Heart left ventricle (tissue), 16 donors: ENCODE measurements around the gene HSPA1B. TPM values are rescaled to one million over a fixed set of nuclear protein-coding genes. Genes with fewer than 3 reads are reported as not detected.

Source experiments
- ATAC-seq, 4 donors: fragments of 200-7000 bp; cut with Tn5 transposase; one replicate each; pipeline ENCODE4 v1.9.1; 2020 to 2022; ENCODE audit warnings: moderate library complexity in 4 of 4, mild to moderate bottlenecking in 3 of 4, moderate number of reproducible peaks in 1 of 4
- DNase-seq, 5 donors: peaks; one replicate each; pipeline ENCODE4 v3.0.0-alpha.2; 2020
- H3K27ac ChIP-seq, 12 donors: fragments of 200-600 bp; sonication (generic) in 4 of 12; one replicate each; pipeline versions ENCODE4 v1.5.0 to v1.8.0; 2016 to 2022; ENCODE audit warnings: mild to moderate bottlenecking in 2 of 12
- H3K27me3 ChIP-seq, 9 donors: fragments of 200-600 bp; sonication (generic) in 2 of 9; one replicate each; pipeline versions ENCODE4 v1.5.1 to v1.8.0; 2016 to 2022; ENCODE audit warnings: mild to moderate bottlenecking in 3 of 9
- H3K36me3 ChIP-seq, 9 donors: fragments of 200-600 bp; sonication (generic) in 2 of 9; one replicate each; pipeline versions ENCODE4 v1.5.0 to v1.8.0; 2018 to 2022; ENCODE audit warnings: mild to moderate bottlenecking in 2 of 9
- H3K4me1 ChIP-seq, 12 donors: fragments of 200-600 bp; sonication (generic) in 4 of 12; one replicate each; pipeline versions ENCODE4 v1.5.0 to v1.8.0; 2016 to 2022; ENCODE audit warnings: mild to moderate bottlenecking in 3 of 12
- H3K4me3 ChIP-seq, 12 donors: fragments of 200-600 bp; sonication (generic) in 4 of 12; one replicate each; pipeline versions ENCODE4 v1.5.0 to v1.8.0; 2017 to 2022; ENCODE audit warnings: mild to moderate bottlenecking in 9 of 12, moderate library complexity in 4 of 12
- H3K9me3 ChIP-seq, 12 donors: fragments of 200-600 bp; sonication (generic) in 4 of 12; one replicate each; pipeline versions ENCODE4 v1.5.0 to v1.8.0; 2016 to 2022; ENCODE audit warnings: mild to moderate bottlenecking in 1 of 12
- CTCF ChIP-seq, 12 donors: fragments of 200-600 bp; sonication (generic) in 4 of 12; IDR thresholded peaks; one replicate each; pipeline versions ENCODE4 v1.5.0 to v1.8.0; 2018 to 2022; ENCODE audit warnings: antibody characterized with exemption in 12 of 12, mild to moderate bottlenecking in 5 of 12
- POLR2A ChIP-seq, 2 donors: fragments of 450-650 bp; IDR thresholded peaks; one replicate each; pipeline ENCODE4 v1.6.1; 2017; ENCODE audit warnings: antibody characterized with exemption in 2 of 2, mild to moderate bottlenecking in 2 of 2, moderate library complexity in 2 of 2
- WGBS, 4 donors: extraction: QIAGEN DNeasy Blood & Tissue Kit in 2 of 4; methylation state at CpG; one replicate each; pipeline versions ENCODE4 v1.1.5 to v1.1.7; 2013 to 2018; 5-methylcytosine and 5-hydroxymethylcytosine counted together
- intact Hi-C, 10 donors: fragments of 100-400 bp; cut with DNase I; formaldehyde crosslinking; loops; one replicate each; pipeline versions ENCODE4 v1.11.1 to v1.14.2; 2022
- long read RNA-seq, 3 donors: library from polyadenylated mRNA; unstranded; transcript quantifications; one replicate each; pipeline ENCODE4 v2.0.0, GENCODE V29; 2020 to 2021
- polyA plus RNA-seq, 2 donors: library from polyadenylated mRNA; stranded (reverse); fragments of 200-250 nt; gene quantifications; one replicate each; pipeline ENCODE4 v1.2.3, GENCODE V29; 2013
- total RNA-seq, 9 donors: library from RNA; depleted of rRNA in 2 of 9; stranded (reverse); fragments of >200 nt in 2 of 9; fragmentation: NEBNext Ultra II Directional in 3 of 9; extraction: Animal tissue kit (Norgen Biotek cat#: 25700) in 3 of 9; gene quantifications; one replicate each; pipeline versions ENCODE4 v1.1.0 to v1.2.4, GENCODE V29; 2016 to 2023
- donor health status: ischemic (EF 13 %, LVEDD 7.1; RV severe dilation, severe dysfunction).
- donor health status: healthy with polysubstance abuse.
- donor health status: DM: no; HTN: yes; CAD: no.
- donor health status: DM: no; HTN: no; CAD: no.
- donor health status: ischemic (EF 25% LVEDD 6.9; RV normal size, moderate dysfunction).
- donor health status: ischemic (EF 25% LVEDD 5.7; RV mildly dilated, moderate dysfunction).
- donor health status: healthy.
- donor health status: DM: yes; HTN: yes; CAD: no.
- donor health status: ischemic (EF 35%, LVEDD 5.7; RV mildly dilated, moderate dysfunction).
- donor health status: nonischemic (EF 11% LVEDD 7.7; RV severe dilation, severe dysfunction).
- donor health status: DM: yes; HTN: yes; CAD: no.
- donor health status: PGD.
- donor health status: ischemic (EF 29% LVEDD 5.4; RV normal size, mild dysfunction).
- donor health status: nonischemic (EF 23%, LVEDD 6.1; RV moderate dilation, normal function).

The HSPA1B gene
- total RNA-seq (100 to 1,000 TPM; 120 to 306 (median 146) TPM), polyA plus RNA-seq (100 to 1,000 TPM in 1 of 2 donors, 10 to 100 TPM in 1; 35.2 to 149 TPM)
- long read RNA-seq, donor 1, transcript HSPA1B-201 (1 exons, 2,521 nt), result major isoform, 27 of 28 reads
- long read RNA-seq, donor 1, partial matches to known transcripts, result 0 of 28 reads
- long read RNA-seq, donor 1, other reads (novel, unspliced or antisense), result 1 of 28 reads
- long read RNA-seq, donor 2, transcript HSPA1B-201 (1 exons, 2,521 nt), result major isoform, 31 of 32 reads
- long read RNA-seq, donor 2, partial matches to known transcripts, result 0 of 32 reads
- long read RNA-seq, donor 2, other reads (novel, unspliced or antisense), result 1 of 32 reads
- long read RNA-seq, donor 3, transcript HSPA1B-201 (1 exons, 2,521 nt), result major isoform, 32 of 33 reads
- long read RNA-seq, donor 3, partial matches to known transcripts, result 0 of 33 reads
- long read RNA-seq, donor 3, other reads (novel, unspliced or antisense), result 1 of 33 reads

- ATAC-seq (peak; percentile 94 to 97 (median 96)), DNase-seq (peak; percentile 98 to 100 (median 99))
- no peaks in the 10 kb centered on the region for H3K9me3 ChIP-seq
- WGBS, 4 donors, result 0% methylated on average over 29 to 52 of the region's 56 CpGs
- peak within 1 kb of the TSS; percentile 41 to 82 (median 73) for H3K4me3 ChIP-seq
- H3K36me3 ChIP-seq, result peaks cover 0 to 7% (median 0%) of the 10 kb centered on the region in 9 donors
- peak within 1 kb of the TSS; percentile 89 to 98 (median 96) for H3K27ac ChIP-seq
- TF ChIP-seq POLR2A (IDR thresholded peaks at IDR 0.05), result peak; percentile 100
- TF ChIP-seq CTCF (IDR thresholded peaks at IDR 0.05), result no peak
- peaks cover 0 to 52% (median 30%) of the 10 kb centered on the region in 12 donors for H3K4me1 ChIP-seq
- no peaks in the 10 kb centered on the region for H3K27me3 ChIP-seq
- intact Hi-C loops, result loop anchor here in 2 of 10 donors (2.0 to 5.0 kb wide), 3 partner anchors 33 to 97 kb away; partner anchors contain the start of genes CLIC1 (in 1 of the 2) and VARS1 (in 1 of the 2)
Measured at GRCh38 chr6:31827286-31828079, at the start of gene HSPA1B. HSPA1B (plus strand) TSS chr6:31827738; CDS start chr6:31827951, 213 bp downstream.

GRCh38 chr6:31778193-31778592 lies 49.3 kb upstream of the HSPA1B start:
- peak overlapping the region in 2 of 12 donors; percentile 83 to 84 for H3K27ac ChIP-seq
- WGBS, 4 donors, result 94 to 98% (median 95%) methylated on average over 5 of the region's 5 CpGs

GRCh38 chr6:31778999-31779885 lies 48.3 kb upstream of the HSPA1B start:
- WGBS, 4 donors, result 92 to 94% (median 94%) methylated on average over 20 to 43 of the region's 43 CpGs
- no peak for TF ChIP-seq CTCF (IDR thresholded peaks at IDR 0.05)
- TF ChIP-seq POLR2A (IDR thresholded peaks at IDR 0.05), result no peak
- no peak for ATAC-seq
- no peaks in the 10 kb centered on the region for H3K27me3 ChIP-seq
- peaks cover 0 to 20% (median 12%) of the 10 kb centered on the region in 12 donors for H3K4me1 ChIP-seq
- no peak overlapping the region for H3K4me3 ChIP-seq
- H3K27ac ChIP-seq, result no peak overlapping the region
- H3K36me3 ChIP-seq, result peaks cover 0 to 63% (median 55%) of the 10 kb centered on the region in 9 donors
- DNase-seq, result no peak
- intact Hi-C loops, result loop anchor here in 3 of 10 donors (5.0 to 10.0 kb wide), 3 partner anchors 37 to 97 kb away; partner anchors contain the start of genes LY6G5C (in 1 of the 3) and MSH5 (in 1 of the 3)
- no peaks in the 10 kb centered on the region for H3K9me3 ChIP-seq

More at GRCh38 chr6:31778193-31778592, 49.3 kb upstream of the HSPA1B start:
- Histone ChIP-seq H3K4me3 (no peak overlapping the region), H3K9me3 (no peaks in the 10 kb centered on the region), H3K4me1 (peaks cover 0 to 20% (median 13%) of the 10 kb centered on the region in 12 donors), H3K27me3 (no peaks in the 10 kb centered on the region), H3K36me3 (peaks cover 0 to 54% (median 45%) of the 10 kb centered on the region in 9 donors)
- intact Hi-C loops, result loop anchor here in 3 of 10 donors (5.0 to 10.0 kb wide), 3 partner anchors 36 to 96 kb away; partner anchors contain the start of genes LY6G5C (in 1 of the 3) and MSH5 (in 1 of the 3)
- ATAC-seq (no peak), DNase-seq (no peak)
- TF ChIP-seq POLR2A (IDR thresholded peaks at IDR 0.05) (no peak), CTCF (IDR thresholded peaks at IDR 0.05) (no peak)
